RPMI8226 (cell line): ENCODE results near the gene CD86.
A peak's percentile ranks its signal among the peaks of the same experiment; 100 is the strongest.
"Not testable (repeated sequence)": the region's sequence is repeated elsewhere in the genome, so short reads cannot be mapped to it uniquely, and the experiment has no call there.

ENCODE experiments used
- DNase-seq: peaks from one replicate; pipeline ENCODE4 v3.0.0-alpha.2; 2015

Gene CD86, protein sequence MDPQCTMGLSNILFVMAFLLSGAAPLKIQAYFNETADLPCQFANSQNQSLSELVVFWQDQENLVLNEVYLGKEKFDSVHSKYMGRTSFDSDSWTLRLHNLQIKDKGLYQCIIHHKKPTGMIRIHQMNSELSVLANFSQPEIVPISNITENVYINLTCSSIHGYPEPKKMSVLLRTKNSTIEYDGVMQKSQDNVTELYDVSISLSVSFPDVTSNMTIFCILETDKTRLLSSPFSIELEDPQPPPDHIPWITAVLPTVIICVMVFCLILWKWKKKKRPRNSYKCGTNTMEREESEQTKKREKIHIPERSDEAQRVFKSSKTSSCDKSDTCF

GRCh38 chr3:122055215-122055614 is at the start of gene CD86:
Gene CD86 (plus strand): TSS chr3:122055362. CDS start chr3:122055490, 128 bp downstream.
- DNase-seq, result no peak

DNA sequence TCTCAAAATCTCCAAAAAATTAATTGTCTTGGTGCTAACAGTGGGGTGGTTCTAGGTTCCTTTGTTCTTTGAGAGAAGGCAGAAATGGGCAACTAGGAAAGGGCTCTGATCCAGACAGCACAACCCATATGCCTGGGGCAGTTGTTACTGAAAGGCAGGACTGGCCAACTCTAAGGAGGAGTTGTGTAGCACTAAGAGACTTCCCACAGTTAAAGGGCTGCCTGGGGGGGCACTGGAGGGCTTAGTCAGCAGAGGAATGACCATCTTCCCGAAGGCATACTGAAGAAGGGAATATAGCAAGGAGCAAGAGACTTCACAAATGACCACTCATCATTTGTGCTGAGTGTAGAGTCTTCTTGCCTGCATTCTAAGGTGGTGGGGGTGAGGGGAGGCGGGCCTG is 48.9 kb upstream of the CD86 start:
- DNase-seq, result no peak

DNA sequence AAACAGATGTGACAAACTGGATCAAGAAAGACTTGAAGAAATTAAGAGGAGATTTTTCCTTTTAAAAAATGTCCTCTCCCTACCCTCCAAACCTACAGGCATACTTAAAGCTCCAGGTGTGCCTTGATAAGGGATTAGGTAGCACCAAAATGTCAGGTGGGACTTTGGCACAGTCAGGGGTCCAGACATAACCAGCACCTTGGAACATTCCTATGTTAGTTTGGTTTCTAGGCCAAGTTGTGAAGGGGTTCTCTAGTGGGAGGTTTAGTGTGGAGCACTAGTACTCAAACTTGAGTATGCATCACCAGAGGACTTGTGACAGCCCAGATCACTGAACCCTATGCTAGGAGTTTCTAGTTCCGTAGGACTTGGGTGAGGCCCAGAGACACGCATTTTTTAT is 47.0 kb upstream of the CD86 start:
- DNase-seq, result no peak

DNA sequence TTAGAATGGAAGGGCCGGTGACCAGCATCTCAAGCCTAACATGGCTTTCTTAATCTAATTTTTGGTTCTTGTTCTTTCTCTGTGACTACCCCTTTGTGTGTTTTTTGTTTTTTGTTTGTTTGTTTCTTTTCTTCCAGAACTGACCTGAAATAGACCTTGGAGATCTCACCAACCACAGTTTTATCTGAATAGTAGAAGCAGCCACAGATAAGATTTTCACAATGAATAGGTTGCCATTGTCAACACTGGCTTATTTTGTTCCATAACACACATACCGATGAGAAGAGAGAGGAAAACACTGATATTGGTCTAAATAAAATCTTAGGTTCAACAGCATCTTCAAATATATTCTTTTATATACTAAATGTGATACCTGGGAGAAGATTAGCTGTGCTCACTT is 44.7 kb upstream of the CD86 start:
- DNase-seq, result no peak

DNA sequence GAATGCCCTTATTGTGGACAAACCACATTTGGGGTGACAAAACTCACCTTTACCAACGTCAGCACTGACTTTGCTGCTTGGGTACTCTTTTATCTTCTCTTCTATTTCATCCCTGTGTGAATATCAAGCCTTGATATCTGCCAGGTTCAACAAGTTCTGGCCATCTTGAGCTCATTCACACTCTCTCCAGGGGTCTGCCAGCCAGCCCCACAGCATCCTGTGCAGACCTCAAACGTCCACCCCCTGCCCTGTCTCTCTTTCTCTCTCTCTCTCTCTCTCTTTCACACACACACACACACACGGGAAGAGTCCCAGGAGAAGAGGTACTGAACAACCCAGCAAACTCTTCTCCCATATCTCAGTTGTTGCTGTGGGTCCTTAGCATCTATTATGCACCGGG is 43.8 kb upstream of the CD86 start:
- DNase-seq, result no peak

- DNase-seq, result no peak
Observed at GRCh38 chr3:122012821-122013220, 42.3 kb upstream of the CD86 start.

- DNase-seq, result no peak
Observed at GRCh38 chr3:122013448-122013925, 41.7 kb upstream of the CD86 start.

DNA sequence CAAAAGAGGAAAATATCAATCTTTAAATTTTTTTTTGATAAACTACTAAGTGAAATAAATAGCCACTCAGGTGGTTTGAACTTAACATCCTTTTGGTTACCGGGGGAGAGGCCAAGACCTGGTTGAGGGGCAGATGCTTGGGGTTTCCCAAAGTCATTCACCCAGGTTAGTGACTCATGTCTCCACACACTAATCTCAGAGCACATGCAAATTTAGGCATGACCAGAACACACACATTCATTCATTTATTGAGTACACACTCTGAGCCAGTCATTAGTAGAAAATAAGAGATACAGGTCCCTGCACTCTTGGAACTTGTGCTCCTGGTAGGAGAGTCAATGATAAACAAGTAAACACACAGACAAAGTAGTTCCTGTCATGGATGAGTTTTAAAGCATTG is 40.4 kb upstream of the CD86 start:
- DNase-seq, result no peak

DNA sequence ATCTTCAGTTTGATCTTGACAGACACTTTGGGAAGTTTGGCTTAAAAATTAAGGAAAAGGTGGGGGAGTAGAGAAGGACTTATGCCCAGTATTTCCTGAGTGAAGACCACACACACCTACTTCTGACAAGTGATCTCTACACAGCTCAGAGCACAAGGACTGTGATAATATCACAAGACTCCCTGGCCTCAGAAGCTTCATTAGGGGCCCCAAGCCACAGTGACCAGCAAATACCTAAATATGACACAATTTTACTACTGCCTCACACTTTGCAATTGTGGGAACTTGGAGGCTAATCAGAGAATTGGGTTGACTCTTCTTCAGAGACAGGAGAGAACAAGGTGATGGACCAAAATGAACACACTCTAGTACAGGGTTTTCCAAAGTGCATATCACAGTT is 35.7 kb upstream of the CD86 start:
- no peak for DNase-seq

GRCh38 chr3:122021037-122021436 is 34.1 kb upstream of the CD86 start:
- DNase-seq, result no peak

- DNase-seq, result peak; percentile 84
Observed at GRCh38 chr3:122021811-122022401, 33.3 kb upstream of the CD86 start, which contains the start of gene ILDR1. Gene ILDR1 (minus strand): TSS chr3:122022247. CDS start chr3:122022077, 170 bp downstream.

GRCh38 chr3:122023335-122023910 is 31.7 kb upstream of the CD86 start:
- no peak for DNase-seq

DNA sequence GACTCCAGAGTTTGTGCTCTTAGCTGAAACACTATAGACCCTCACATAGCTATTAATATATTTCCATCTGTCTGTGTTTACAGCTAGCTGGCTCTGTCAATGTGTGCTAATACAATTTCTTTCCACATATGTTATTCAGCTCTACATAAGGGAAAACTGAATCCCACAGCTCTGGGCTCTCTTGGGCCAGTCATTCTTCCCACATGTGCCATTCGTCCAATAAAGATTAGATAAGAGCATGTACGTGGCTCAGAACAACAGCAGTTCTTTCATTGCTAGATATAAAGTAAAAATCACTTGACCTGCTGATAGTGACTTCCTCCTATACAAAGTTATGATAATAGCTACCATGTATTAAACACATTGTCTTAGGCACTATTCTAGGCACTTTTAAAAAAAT is 30.4 kb upstream of the CD86 start:
- DNase-seq, result no peak

DNA sequence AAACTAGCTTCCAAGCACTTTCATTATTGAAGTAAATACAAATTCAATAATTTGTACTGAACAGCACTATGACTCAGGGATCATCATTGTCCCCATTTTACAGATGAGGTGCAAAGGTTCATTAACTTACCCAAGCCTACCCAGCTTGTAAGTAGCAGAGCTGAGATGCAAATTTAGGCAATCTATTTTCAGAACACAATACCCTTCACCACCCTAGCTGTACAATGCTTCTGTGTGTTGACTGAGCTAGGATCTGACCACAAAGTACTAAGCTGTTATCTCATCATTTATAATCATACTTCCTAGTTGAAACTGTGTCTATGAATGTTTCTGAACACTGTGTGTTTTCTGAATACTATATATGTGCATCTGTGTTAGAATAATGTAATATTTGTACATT is 29.9 kb upstream of the CD86 start:
- no peak for DNase-seq

GRCh38 chr3:122030381-122031122 is 24.6 kb upstream of the CD86 start:
- peak; percentile 61 for DNase-seq

GRCh38 chr3:122031123-122031468 is 24.1 kb upstream of the CD86 start:
- no peak for DNase-seq

DNA sequence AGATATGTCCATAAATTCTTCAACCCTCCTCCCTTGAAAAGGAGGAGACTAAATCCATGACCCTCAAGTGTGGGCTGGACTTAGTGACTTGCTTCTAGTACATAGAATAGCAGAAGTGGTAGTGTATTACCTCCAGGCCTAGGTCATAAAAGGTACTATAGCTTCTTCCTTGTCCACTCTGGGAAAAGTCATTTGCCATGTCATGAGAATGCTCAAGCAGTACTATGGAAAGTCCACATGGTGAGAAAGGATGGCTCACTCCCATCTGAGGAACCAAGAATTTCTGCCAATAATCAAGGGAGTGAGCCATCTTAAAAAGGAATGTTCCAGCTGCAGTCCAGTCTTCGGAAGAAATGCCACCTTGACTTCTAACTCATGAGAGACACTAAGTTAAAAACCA is 22.6 kb upstream of the CD86 start:
- DNase-seq, result no peak

GRCh38 chr3:122033023-122033422 is 22.1 kb upstream of the CD86 start:
- DNase-seq, result no peak

- not testable (repeated sequence) for DNase-seq
Observed at GRCh38 chr3:122047296-122047695, 7.9 kb upstream of the CD86 start.

GRCh38 chr3:122047773-122048172 is 7.4 kb upstream of the CD86 start:
- DNase-seq, result not testable (repeated sequence)

- no peak for DNase-seq
Observed at GRCh38 chr3:122052968-122053367, 2.2 kb upstream of the CD86 start.

DNA sequence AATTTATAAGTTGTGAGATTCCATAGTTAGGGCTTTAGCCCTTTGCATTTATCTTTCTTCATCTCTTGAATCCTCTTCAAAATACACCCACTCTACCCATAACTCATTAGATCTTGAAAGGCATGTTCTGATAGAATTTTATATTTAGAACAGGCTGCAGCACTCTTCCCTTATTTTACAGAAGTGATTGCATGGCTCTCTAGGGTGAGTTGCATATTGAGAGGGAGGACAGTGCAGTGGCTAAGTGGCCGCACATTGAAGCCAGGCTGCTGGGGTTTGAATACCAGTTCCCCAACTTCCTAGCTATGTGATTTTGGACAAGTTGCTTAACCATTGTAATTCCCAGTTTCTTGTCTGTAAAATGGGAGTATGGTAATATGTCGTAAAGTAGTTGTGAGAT is 2.5 kb downstream of the CD86 start:
- no peak for DNase-seq

DNA sequence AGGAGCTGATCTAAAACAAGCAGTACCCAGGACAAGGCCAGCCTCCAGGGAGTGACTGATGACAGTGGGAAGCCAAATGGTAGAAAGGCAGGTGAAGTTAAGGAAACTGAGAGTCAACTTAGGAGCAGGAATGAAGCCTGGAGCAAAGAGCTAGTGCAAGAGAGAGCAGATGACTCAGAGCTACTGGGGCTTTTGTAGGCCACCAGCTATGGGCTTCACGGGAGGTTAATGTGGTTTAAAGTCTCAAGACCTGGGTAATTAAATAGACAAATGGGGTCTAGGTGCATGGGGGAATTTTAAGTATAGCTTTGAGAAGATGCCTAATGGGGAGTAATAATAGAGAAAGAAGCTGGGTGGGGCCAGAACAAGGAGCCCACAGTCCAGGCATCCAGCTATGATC is 3.1 kb downstream of the CD86 start:
- no peak for DNase-seq
